Measurements from ENCODE around the gene MRPL40. TPM values are rescaled to one million over a fixed set of nuclear protein-coding genes. Genes with fewer than 3 reads are reported as not detected.

The MRPL40 gene
- total and polyA plus RNA-seq, 3 experiments from 2014 or later = 47.7 to 62.4 (median 48.6) TPM

- CTCF ChIA-PET = no interaction called here
- Histone ChIP-seq H3K4me3 (ENCODE audit: low read length) (no peak overlapping the region), H3K36me3 (ENCODE audit: insufficient read depth, low read length) (peaks cover 48% of the 10 kb centered on the region), H3K9me3 (ENCODE audit: low read length) (no peaks in the 10 kb centered on the region), H3K27ac (ENCODE audit: low read depth, low read length) (no peak overlapping the region), H3K27me3 (ENCODE audit: insufficient read depth, low read length, poor library complexity, severe bottlenecking) (no peaks in the 10 kb centered on the region), H3K4me1 (ENCODE audit: insufficient read depth, low read length) (peaks cover 4% of the 10 kb centered on the region)
- POLR2A ChIA-PET = no interaction called here
- Mint-ChIP-seq H3K4me1 (peaks cover 18 to 22% (median 21%) of the 10 kb centered on the region in 3 donors), H3K27ac (peak overlapping the region in 4 of 8 donors; percentile 17 to 61 (median 42)), H3K9me3 (no peaks in the 10 kb centered on the region), H3K36me3 (peaks cover 10 to 81% (median 23%) of the 10 kb centered on the region in 3 donors), H3K27me3 (no peaks in the 10 kb centered on the region), H3K4me3 (no peak overlapping the region)
- DNase-seq = no peak
Observed at GRCh38 chr22:19407649-19408606, 24.4 kb upstream of the MRPL40 start.

GRCh38 chr22:19410941-19411689 is 21.2 kb upstream of the MRPL40 start:
- Mint-ChIP-seq H3K36me3 (peaks cover 6 to 62% (median 10%) of the 10 kb centered on the region in 3 donors), H3K27me3 (no peaks in the 10 kb centered on the region), H3K27ac (peak overlapping the region in 7 of 8 donors; percentile 33 to 83 (median 61)), H3K9me3 (no peaks in the 10 kb centered on the region), H3K4me1 (peaks cover 31 to 42% (median 41%) of the 10 kb centered on the region in 3 donors), H3K4me3 (no peak overlapping the region)
- DNase-seq = no peak
- CTCF ChIA-PET = no interaction called here
- H3K27ac ChIP-seq (ENCODE audit: low read depth, low read length) = no peak overlapping the region
- no peaks in the 10 kb centered on the region for H3K9me3 ChIP-seq (ENCODE audit: low read length)
- no peaks in the 10 kb centered on the region for H3K4me1 ChIP-seq (ENCODE audit: insufficient read depth, low read length)
- peaks cover 29% of the 10 kb centered on the region for H3K36me3 ChIP-seq (ENCODE audit: insufficient read depth, low read length)
- H3K4me3 ChIP-seq (ENCODE audit: low read length) = no peak overlapping the region
- no peaks in the 10 kb centered on the region for H3K27me3 ChIP-seq (ENCODE audit: insufficient read depth, low read length, poor library complexity, severe bottlenecking)
- POLR2A ChIA-PET = no interaction called here

DNA sequence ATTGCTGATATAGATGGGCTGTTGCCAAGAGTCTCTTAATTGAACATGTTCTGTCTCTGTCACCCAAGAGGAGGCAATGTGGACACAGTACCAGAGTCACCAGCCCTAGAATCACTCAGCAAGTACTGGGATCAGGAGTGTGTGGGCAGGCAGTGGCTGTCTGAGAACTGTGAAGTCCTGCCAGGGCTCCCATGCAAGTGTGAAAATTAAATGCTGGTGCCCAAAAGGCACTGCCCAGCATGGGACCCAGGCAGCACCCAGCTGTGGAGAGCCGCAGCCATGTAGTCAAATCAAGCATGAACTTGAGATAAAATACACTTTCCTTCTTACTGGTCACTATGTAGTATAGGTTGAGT is 20.7 kb upstream of the MRPL40 start:
- DNase-seq = no peak
- Histone ChIP-seq H3K4me3 (ENCODE audit: low read length) (no peak overlapping the region), H3K27ac (ENCODE audit: low read depth, low read length) (no peak overlapping the region), H3K4me1 (ENCODE audit: insufficient read depth, low read length) (no peaks in the 10 kb centered on the region), H3K27me3 (ENCODE audit: insufficient read depth, low read length, poor library complexity, severe bottlenecking) (no peaks in the 10 kb centered on the region), H3K9me3 (ENCODE audit: low read length) (no peaks in the 10 kb centered on the region), H3K36me3 (ENCODE audit: insufficient read depth, low read length) (peaks cover 24% of the 10 kb centered on the region)
- H3K36me3 Mint-ChIP-seq = peaks cover 6 to 58% (median 7%) of the 10 kb centered on the region in 3 donors
- peak overlapping the region in 7 of 8 donors; percentile 49 to 90 (median 79) for H3K27ac Mint-ChIP-seq
- ChIA-PET POLR2A (no interaction called here), CTCF (no interaction called here)
- H3K9me3 Mint-ChIP-seq = no peaks in the 10 kb centered on the region
- H3K4me1 Mint-ChIP-seq = peaks cover 31 to 44% (median 42%) of the 10 kb centered on the region in 3 donors
- H3K27me3 Mint-ChIP-seq = no peaks in the 10 kb centered on the region
- H3K4me3 Mint-ChIP-seq = peak overlapping the region in 1 of 7 donors; percentile 3

DNA sequence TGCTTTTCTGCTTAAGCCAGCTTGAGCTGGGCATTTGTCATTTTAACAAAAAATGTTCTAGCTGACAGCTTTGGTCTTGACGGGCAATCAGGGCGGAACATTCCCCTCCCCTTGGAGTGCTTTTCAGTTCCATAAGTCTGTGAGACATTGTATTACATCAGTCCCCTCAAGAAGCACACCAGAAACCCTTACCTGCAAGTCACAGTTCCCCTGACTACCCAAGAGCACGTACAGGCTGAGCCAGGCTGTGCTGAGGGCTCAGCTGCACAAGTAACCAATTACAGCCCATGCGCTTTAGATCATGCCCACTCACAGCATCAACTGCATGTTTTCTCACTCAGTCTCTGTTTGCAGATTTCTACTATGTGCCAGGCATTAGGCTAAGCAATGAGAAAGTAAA is 19.9 kb upstream of the MRPL40 start:
- H3K9me3 ChIP-seq (ENCODE audit: low read length) = no peaks in the 10 kb centered on the region
- POLR2A ChIA-PET = no interaction called here

GRCh38 chr22:19412923-19413322 is 19.4 kb upstream of the MRPL40 start:
- H3K4me1 Mint-ChIP-seq = peaks cover 36 to 52% (median 45%) of the 10 kb centered on the region in 3 donors
- no peaks in the 10 kb centered on the region for H3K27me3 ChIP-seq (ENCODE audit: insufficient read depth, low read length, poor library complexity, severe bottlenecking)
- H3K36me3 Mint-ChIP-seq = peaks cover 0 to 46% (median 1%) of the 10 kb centered on the region in 3 donors
- no peak for DNase-seq
- no peak overlapping the region for H3K4me3 ChIP-seq (ENCODE audit: low read length)
- peaks cover 12% of the 10 kb centered on the region for H3K36me3 ChIP-seq (ENCODE audit: insufficient read depth, low read length)
- no peak overlapping the region for H3K27ac ChIP-seq (ENCODE audit: low read depth, low read length)
- no peaks in the 10 kb centered on the region for H3K4me1 ChIP-seq (ENCODE audit: insufficient read depth, low read length)
- H3K4me3 Mint-ChIP-seq = no peak overlapping the region
- CTCF ChIA-PET = no interaction called here
- POLR2A ChIA-PET = no interaction called here
- H3K27me3 Mint-ChIP-seq = no peaks in the 10 kb centered on the region
- peak overlapping the region in 7 of 8 donors; percentile 25 to 87 (median 67) for H3K27ac Mint-ChIP-seq
- no peaks in the 10 kb centered on the region for H3K9me3 Mint-ChIP-seq
- no peaks in the 10 kb centered on the region for H3K9me3 ChIP-seq (ENCODE audit: low read length)

More for the DNA sequence above, 19.9 kb upstream of the MRPL40 start:
- H3K4me1 Mint-ChIP-seq = peaks cover 34 to 48% (median 42%) of the 10 kb centered on the region in 3 donors
- Histone ChIP-seq H3K27ac (ENCODE audit: low read depth, low read length) (no peak overlapping the region), H3K4me1 (ENCODE audit: insufficient read depth, low read length) (no peaks in the 10 kb centered on the region), H3K4me3 (ENCODE audit: low read length) (no peak overlapping the region), H3K27me3 (ENCODE audit: insufficient read depth, low read length, poor library complexity, severe bottlenecking) (no peaks in the 10 kb centered on the region), H3K36me3 (ENCODE audit: insufficient read depth, low read length) (peaks cover 16% of the 10 kb centered on the region)
- H3K36me3 Mint-ChIP-seq = peaks cover 0 to 50% (median 1%) of the 10 kb centered on the region in 3 donors
- DNase-seq = no peak
- CTCF ChIA-PET = no interaction called here
- no peaks in the 10 kb centered on the region for H3K9me3 Mint-ChIP-seq
- H3K4me3 Mint-ChIP-seq = no peak overlapping the region
- H3K27me3 Mint-ChIP-seq = no peaks in the 10 kb centered on the region
- H3K27ac Mint-ChIP-seq = peak overlapping the region in 6 of 8 donors; percentile 49 to 87 (median 72)

GRCh38 chr22:19419086-19419463 is 13.3 kb upstream of the MRPL40 start:
- peaks cover 67 to 81% (median 79%) of the 10 kb centered on the region in 3 donors for H3K4me1 Mint-ChIP-seq
- POLR2A ChIA-PET = interaction anchor here (1.7 kb wide), 1 partner anchor 13 kb away, joined by 9 read pairs; the partner anchor contains the start of genes HIRA and MRPL40

GRCh38 chr22:19419464-19420178 is 12.7 kb upstream of the MRPL40 start:
- H3K36me3 Mint-ChIP-seq = peaks cover 0 to 8% (median 0%) of the 10 kb centered on the region in 3 donors
- no peaks in the 10 kb centered on the region for H3K27me3 ChIP-seq (ENCODE audit: insufficient read depth, low read length, poor library complexity, severe bottlenecking)
- H3K27ac Mint-ChIP-seq = peak overlapping the region; percentile 67 to 100 (median 96)
- H3K4me1 Mint-ChIP-seq = peaks cover 68 to 83% (median 81%) of the 10 kb centered on the region in 3 donors
- no peaks in the 10 kb centered on the region for H3K27me3 Mint-ChIP-seq
- POLR2A ChIA-PET = interaction anchor here (1.5 to 1.7 kb wide), 2 partner anchors 12 to 60 kb away, joined by 3 to 9 read pairs; partner anchors contain the start of genes CDC45, HIRA and MRPL40
- peak overlapping the region; percentile 36 to 90 (median 58) for H3K4me3 Mint-ChIP-seq
- CTCF ChIA-PET = interaction anchor here (1.5 to 1.6 kb wide), 2 partner anchors 12 to 15 kb away, joined by 3 to 5 read pairs; partner anchors contain the start of genes HIRA and MRPL40
- peaks cover 48% of the 10 kb centered on the region for H3K4me1 ChIP-seq (ENCODE audit: insufficient read depth, low read length)
- no peaks in the 10 kb centered on the region for H3K36me3 ChIP-seq (ENCODE audit: insufficient read depth, low read length)
- peak overlapping the region; percentile 66 for H3K27ac ChIP-seq (ENCODE audit: low read depth, low read length)
- H3K4me3 ChIP-seq (ENCODE audit: low read length) = no peak overlapping the region
- DNase-seq = peak; percentile 26 to 77 (median 48)
- no peaks in the 10 kb centered on the region for H3K9me3 Mint-ChIP-seq
- no peaks in the 10 kb centered on the region for H3K9me3 ChIP-seq (ENCODE audit: low read length)

More at GRCh38 chr22:19419086-19419463, 13.3 kb upstream of the MRPL40 start:
- H3K4me3 Mint-ChIP-seq = peak overlapping the region; percentile 36 to 90 (median 58)
- H3K36me3 ChIP-seq (ENCODE audit: insufficient read depth, low read length) = no peaks in the 10 kb centered on the region
- peak overlapping the region; percentile 66 for H3K27ac ChIP-seq (ENCODE audit: low read depth, low read length)
- no peaks in the 10 kb centered on the region for H3K9me3 Mint-ChIP-seq
- H3K9me3 ChIP-seq (ENCODE audit: low read length) = no peaks in the 10 kb centered on the region
- no peak overlapping the region for H3K4me3 ChIP-seq (ENCODE audit: low read length)
- peak overlapping the region; percentile 67 to 100 (median 96) for H3K27ac Mint-ChIP-seq
- DNase-seq = no peak
- peaks cover 0 to 7% (median 0%) of the 10 kb centered on the region in 3 donors for H3K36me3 Mint-ChIP-seq
- CTCF ChIA-PET = interaction anchor here (1.5 kb wide), 1 partner anchor 13 kb away, joined by 5 read pairs; the partner anchor contains the start of genes HIRA and MRPL40
- H3K4me1 ChIP-seq (ENCODE audit: insufficient read depth, low read length) = peaks cover 43% of the 10 kb centered on the region
- H3K27me3 ChIP-seq (ENCODE audit: insufficient read depth, low read length, poor library complexity, severe bottlenecking) = no peaks in the 10 kb centered on the region
- no peaks in the 10 kb centered on the region for H3K27me3 Mint-ChIP-seq

All from CD8-positive, alpha-beta memory T cell (primary cell).